HK-2 (cell line): ENCODE data around the gene E2F7.
"Not testable (repeated sequence)": the region's sequence is repeated elsewhere in the genome, so short reads cannot be mapped to it uniquely, and the experiment has no call there.

Experiments used
- DNase-seq: peaks from one replicate; pipeline ENCODE4 v3.0.0-alpha.2; 2018; ENCODE audit not compliant: unreplicated experiment

E2F7 gene, protein sequence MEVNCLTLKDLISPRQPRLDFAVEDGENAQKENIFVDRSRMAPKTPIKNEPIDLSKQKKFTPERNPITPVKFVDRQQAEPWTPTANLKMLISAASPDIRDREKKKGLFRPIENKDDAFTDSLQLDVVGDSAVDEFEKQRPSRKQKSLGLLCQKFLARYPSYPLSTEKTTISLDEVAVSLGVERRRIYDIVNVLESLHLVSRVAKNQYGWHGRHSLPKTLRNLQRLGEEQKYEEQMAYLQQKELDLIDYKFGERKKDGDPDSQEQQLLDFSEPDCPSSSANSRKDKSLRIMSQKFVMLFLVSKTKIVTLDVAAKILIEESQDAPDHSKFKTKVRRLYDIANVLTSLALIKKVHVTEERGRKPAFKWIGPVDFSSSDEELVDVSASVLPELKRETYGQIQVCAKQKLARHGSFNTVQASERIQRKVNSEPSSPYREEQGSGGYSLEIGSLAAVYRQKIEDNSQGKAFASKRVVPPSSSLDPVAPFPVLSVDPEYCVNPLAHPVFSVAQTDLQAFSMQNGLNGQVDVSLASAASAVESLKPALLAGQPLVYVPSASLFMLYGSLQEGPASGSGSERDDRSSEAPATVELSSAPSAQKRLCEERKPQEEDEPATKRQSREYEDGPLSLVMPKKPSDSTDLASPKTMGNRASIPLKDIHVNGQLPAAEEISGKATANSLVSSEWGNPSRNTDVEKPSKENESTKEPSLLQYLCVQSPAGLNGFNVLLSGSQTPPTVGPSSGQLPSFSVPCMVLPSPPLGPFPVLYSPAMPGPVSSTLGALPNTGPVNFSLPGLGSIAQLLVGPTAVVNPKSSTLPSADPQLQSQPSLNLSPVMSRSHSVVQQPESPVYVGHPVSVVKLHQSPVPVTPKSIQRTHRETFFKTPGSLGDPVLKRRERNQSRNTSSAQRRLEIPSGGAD

DNA sequence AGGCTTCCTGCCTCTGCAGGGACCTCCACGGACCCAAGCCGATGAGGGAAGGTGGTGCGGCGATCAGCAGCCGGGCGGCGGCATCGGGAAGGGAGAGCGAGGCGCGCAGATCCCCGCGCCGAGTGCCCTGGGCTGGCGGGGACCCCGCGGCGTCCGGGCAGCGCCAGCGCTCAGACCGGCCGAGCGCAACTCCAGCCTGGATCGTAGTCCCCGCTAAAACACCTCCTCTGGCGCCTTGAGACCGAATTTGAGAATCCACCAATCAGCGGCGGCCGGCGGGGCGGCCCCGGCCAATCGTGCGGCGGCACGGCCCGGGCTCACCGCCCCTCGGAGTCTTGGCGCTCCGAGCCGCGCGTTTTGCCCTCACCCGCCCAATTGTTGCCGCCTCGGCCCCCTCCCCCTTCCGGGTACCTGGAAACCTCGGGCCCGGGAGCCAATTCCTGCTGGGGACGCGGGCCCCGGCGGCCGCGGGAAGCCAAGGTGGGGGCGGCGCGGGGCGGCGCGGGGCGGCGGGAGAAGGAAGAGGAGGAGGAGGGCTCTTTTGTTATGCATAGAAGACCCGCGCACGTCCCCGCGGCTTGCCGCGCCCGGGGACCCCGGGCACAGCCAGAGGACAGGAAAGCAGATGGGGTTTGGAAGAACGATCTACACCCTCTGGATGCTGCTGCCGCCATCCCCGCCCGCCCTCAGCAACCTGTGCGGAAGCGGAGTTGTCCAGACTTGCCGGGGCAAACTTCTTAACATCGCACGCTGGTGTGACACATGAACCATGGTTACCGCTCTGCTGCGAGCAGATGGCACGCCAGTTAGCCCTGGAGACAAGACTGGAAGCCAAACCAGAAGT is at the start of gene E2F7:
TSS of gene E2F7 (minus strand) at position 209 of the 844 bp plus-strand sequence. CDS start 934 bp downstream, outside the sequence.
- DNase-seq: peak; percentile 98

DNA sequence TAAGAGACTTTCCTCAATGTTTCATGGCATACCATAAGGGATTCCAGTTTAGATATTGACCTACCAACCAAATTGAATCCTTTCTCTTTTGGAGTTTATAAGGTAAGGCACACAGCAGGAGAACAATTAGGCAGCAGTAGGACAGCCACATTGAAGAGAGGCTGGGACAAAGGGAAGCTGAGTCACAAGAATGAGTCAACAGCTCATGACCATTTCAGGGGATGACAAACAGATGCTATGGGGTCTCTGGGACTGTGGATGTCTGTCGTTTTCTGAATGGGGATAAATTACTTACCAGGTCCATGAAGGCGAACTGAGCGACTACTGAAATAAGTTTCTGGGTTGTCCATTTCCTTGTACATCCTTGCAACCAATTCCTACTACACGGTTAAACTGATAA is 48.6 kb upstream of the E2F7 start:
- DNase-seq: no peak

DNA sequence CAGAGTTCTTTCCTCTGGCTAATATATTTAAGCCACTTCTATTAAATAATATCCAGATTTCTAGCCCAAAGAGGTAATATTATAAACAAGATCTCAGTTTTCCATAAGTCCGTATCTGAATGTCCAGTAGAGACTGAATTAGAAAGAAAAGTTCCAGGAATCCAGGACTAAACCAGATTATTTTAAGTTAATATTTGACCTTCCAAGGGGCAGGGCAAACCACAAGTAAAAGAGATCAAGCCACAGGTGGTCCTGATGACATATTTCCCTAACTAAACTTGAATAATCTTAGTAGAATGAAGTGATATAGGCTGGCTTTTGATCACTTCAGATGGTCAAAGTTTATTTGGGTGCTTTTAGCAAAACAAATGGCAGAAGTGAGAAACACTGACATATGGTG is 43.3 kb upstream of the E2F7 start:
- no peak for DNase-seq

DNA sequence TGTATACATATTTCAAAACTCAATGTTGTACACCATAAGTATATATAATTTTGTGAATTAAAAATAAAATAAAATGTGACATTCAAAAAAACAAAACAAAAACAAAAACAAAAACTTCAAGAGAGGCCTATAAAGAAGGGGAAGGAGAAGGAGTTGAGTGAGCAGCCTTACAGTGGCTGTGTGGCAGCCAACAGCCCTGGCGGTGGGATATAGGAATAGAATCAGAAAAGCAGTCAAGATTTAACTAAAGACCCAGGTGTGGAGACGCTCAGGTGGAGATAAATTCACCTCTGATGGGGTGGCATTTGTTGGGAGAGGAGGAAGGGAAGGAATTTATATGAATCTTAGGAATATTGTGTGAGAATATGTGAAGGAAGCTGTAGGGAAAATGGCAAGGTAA is 41.8 kb upstream of the E2F7 start:
- DNase-seq: no peak

GRCh38 chr12:77104792-77105191 is 39.4 kb upstream of the E2F7 start:
- no peak for DNase-seq

DNA sequence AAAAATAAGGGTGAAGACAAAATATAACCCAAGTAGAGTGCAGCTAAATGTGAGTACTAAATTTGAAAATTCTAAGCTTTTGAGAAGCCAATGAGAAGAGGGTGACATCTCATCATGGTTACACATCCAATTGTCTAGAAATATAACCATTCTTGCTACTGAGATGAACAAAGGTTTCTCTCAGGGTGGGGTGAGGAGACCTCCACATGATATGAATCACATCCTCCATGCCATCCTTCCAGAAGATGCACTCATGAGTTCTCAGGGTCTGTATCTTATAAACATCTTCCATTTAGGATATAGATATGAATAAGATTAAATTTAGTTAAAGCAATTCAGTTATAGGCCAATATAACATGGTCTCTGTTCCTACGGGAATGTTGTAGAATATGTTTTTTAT is 38.9 kb upstream of the E2F7 start:
- DNase-seq: no peak

GRCh38 chr12:77102691-77103090 is 37.3 kb upstream of the E2F7 start:
- no peak for DNase-seq

- DNase-seq: no peak
Observed at GRCh38 chr12:77102123-77102522, 36.8 kb upstream of the E2F7 start.

GRCh38 chr12:77099799-77100198 is 34.4 kb upstream of the E2F7 start:
- DNase-seq: no peak

- DNase-seq: no peak
Observed at GRCh38 chr12:77097846-77098245, 32.5 kb upstream of the E2F7 start.

DNA sequence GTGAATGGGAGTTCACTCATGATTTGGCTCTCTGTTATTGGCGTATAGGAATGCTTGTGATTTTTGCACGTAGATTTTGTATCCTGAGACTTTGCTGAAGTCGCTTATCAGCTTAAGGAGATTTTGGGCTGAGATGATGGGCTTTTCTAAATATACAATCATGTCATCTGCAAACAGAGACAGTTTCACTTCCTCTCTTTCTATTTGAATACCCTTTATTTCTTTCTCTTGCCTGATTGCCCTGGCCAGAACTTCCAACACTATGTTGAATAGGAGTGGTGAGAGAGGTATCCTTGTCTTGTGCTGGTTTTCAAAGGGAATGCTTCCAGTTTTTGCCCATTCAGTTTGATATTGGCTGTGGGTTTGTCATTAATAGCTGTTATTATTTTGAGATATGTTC is 26.9 kb upstream of the E2F7 start:
- DNase-seq: not testable (repeated sequence)

DNA sequence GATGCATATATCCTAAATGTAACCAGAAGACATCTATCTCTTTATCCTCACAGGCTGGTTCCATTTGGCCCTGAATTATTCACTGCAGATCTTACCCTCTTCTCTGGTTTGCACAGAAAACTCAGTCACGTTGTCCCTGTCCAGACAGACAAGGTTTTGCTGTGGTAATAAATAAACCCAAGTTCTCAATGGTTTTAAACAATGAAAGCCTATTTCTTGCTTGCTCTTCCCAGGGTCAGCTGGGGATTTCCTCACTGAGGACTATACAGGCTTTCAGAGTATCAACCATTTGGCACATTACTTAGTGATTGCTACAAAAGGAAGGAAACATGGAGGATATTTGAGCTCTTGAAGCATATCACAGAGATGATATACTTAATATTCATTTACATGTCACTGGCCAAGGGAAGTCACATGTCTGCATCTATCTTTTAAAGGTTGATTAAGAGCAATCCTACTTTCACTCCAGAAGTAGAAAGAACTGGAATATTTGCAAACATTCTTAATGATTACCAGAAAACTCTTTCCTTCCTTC is 24.4 kb upstream of the E2F7 start:
- no peak for DNase-seq

DNA sequence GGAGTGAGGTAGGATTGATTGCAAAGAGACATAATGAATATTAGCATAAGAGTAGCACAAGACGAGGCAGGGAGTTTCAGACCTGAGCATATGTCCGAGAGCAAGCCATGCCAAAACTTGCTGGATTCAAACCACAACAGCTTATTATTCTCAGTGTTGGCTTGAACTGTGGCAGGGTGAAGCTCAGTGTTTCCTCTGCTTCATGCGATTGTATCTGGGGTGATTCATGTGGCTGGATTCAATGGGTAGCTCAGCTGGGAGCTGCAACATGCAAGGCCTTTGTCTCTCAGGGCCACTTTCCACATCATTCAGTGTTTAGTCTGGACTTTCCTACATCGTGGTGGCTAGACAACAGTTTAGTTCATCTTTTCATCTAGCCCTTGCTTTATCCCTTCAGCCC is 22.1 kb upstream of the E2F7 start:
- DNase-seq: no peak

GRCh38 chr12:77082021-77082420 is 16.7 kb upstream of the E2F7 start:
- DNase-seq: no peak

GRCh38 chr12:77079631-77080030 is 14.3 kb upstream of the E2F7 start:
- DNase-seq: no peak

DNA sequence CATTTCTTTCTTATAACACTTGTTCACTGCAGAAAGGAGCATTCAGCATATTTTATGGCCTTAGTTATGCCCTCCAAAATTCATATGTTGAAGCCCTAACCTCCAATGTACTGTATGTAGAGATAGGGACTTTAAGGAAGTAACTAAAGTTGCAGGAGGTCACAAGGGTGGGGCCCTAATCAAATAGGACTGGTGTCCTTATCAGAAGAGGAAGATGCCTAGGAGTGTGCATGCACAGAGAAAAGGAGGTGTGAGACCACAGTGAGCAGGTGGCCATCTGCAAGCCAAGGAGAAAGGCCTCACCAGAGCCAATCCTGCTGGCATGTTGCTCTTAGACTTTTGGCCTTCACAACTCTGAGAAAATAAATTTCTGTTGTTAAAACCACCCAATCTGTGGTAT is 12.9 kb upstream of the E2F7 start:
- DNase-seq: no peak

- no peak for DNase-seq
Observed at GRCh38 chr12:77076886-77077285, 11.5 kb upstream of the E2F7 start.

- not testable (repeated sequence) for DNase-seq
Observed at GRCh38 chr12:77073894-77074293, 8.5 kb upstream of the E2F7 start.

- DNase-seq: no peak
Observed at GRCh38 chr12:77072833-77073495, 7.6 kb upstream of the E2F7 start.

DNA sequence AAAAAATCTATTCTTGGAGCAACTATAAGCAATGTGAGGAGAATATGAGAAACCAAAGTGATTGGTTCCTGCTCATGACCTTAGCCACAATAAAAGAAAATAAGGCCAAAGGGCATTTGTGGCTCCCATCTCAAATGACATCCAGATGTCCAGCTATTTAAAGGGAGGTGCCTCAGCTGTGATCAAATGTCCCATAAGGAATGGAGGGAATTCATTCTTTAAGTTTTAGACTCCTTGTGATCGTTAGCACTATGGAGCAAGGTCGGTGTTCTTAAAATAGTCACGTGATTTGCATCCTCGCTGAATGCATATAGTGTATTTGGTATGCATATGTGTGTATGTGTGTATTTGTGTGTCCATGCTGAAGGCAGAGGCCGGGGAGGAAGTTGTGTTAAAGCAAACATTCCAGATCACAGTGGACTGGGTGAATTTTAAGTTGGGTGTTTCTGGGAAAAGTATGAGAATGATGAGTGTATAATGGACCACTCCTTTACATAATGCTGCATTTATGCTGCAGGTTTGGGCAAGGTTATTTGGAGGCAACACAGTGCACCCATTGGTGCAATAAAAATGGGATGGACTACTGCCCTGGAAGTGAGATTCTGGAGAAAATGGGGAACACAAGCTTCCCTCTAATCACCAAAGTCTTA is 5.6 kb upstream of the E2F7 start:
- no peak for DNase-seq

GRCh38 chr12:77070382-77070781 is 5.0 kb upstream of the E2F7 start:
- DNase-seq: no peak
